ENCODE data around the gene TNFAIP8. TPM values are rescaled to one million over a fixed set of nuclear protein-coding genes. Genes with fewer than 3 reads are reported as not detected.
"Not testable (repeated sequence)": the region's sequence is repeated elsewhere in the genome, so short reads cannot be mapped to it uniquely, and the experiment has no call there.

TNFAIP8 gene
- total and polyA plus RNA-seq, 2 of the 13 experiments (the other 11 are each of a cell fraction or from before 2014, with no cell fraction given), result 6.4 to 11.2 TPM

DNA sequence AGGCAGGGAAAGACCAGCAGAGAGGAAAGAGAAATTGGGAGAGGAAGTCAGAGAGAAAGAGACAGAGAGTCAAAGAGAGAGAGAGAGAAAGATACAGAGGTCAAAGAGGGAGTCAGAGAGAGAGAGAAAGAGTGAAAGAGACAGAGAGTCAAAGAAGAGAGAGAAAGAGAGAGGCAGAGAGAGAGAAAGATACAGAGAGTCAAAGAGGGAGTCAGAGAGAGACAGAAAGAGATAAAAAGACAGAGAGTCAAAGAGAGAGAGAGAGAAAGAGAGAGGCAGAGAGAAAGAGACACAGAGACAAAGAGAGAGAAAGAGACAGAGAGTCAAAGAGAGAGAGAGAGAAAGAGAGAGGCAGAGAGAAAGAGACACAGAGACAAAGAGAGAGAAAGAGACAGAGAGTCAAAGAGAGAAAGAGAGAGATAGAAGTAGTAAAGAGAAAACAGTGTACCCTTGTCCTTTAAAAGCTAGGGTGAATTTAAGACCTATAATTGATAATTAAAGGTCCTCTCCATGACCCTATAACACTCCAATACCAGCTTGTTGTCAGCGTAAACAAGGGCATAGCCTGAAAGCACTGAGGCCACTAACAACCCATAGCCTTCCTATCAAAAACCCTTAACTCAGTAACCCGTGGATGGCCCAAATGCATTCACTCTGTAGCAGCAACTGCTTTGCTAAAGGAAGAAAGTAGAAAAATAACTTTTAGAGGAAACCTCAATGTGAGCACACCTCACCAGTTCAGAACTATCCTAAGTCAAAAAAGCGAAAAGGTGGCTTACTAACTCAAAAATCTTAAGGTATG is 82.2 kb downstream of the TNFAIP8 start:
- H3K79me2 ChIP-seq (ENCODE audit: insufficient read depth, low read length); DNase-seq (ENCODE audit: low spot score); H3K27me3 ChIP-seq (ENCODE audit: control insufficient read depth in 1 of 2, insufficient read depth in 2 of 2, low read length in 2 of 2); H3K36me3 ChIP-seq (replicated peaks in 1 of 2; ENCODE audit: control insufficient read depth in 1 of 2, insufficient read depth in 2 of 2, low read length in 2 of 2); FAIRE-seq; BruUV-seq (replicated peaks); CTCF ChIA-PET (ENCODE audit: low intra/inter-chr PET ratio, low total read pairs); H4K20me1 ChIP-seq (ENCODE audit: insufficient read depth, low read length); in situ Hi-C loops (cut with HindIII; ENCODE audit: extremely low pct_ligation_motif_present, low pct_unique_long_range_greater_than_20kb); H3K27ac ChIP-seq (ENCODE audit: extremely low read length, insufficient read depth, low read length); H3K9me3 ChIP-seq (ENCODE audit: low read length); ATAC-seq: not testable (repeated sequence)
- WGBS (ENCODE audit: low lambda C conversion rate), result 52% methylated on average over 3 of the region's 3 CpGs
- Histone ChIP-seq H3K9ac (ENCODE audit: insufficient read depth, low read depth, low read length) (peak overlapping the region; percentile 7; the same call in 1 of the 2 replicates), H3K4me1 (ENCODE audit: insufficient read depth, low read length) (peaks cover 41% of the 10 kb centered on the region), H3K4me3 (replicated peaks in 1 of 3; ENCODE audit: insufficient read depth in 1 of 3, low read depth in 2 of 3, low read length in 3 of 3) (0 out of 6 replicates have a peak overlapping the region, but pooled peaks of 1 of the 3 experiments have one; percentile 56), H2AFZ (ENCODE audit: low read length) (peak overlapping the region; percentile 81), H3K4me2 (ENCODE audit: low read depth, low read length) (peak overlapping the region; percentile 66)
- TF ChIP-seq, protein P1, sequence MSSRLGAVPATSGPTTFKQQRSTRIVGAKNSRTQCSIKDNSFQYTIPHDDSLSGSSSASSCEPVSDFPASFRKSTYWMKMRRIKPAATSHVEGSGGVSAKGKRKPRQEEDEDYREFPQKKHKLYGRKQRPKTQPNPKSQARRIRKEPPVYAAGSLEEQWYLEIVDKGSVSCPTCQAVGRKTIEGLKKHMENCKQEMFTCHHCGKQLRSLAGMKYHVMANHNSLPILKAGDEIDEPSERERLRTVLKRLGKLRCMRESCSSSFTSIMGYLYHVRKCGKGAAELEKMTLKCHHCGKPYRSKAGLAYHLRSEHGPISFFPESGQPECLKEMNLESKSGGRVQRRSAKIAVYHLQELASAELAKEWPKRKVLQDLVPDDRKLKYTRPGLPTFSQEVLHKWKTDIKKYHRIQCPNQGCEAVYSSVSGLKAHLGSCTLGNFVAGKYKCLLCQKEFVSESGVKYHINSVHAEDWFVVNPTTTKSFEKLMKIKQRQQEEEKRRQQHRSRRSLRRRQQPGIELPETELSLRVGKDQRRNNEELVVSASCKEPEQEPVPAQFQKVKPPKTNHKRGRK (CRISPR knock-in tag; IDR thresholded peaks at IDR 0.05), result 0 out of 2 replicates have a peak, but pooled peaks have one; percentile 38
- POLR2A ChIA-PET, result interaction anchor here (3.4 kb wide), 1 partner anchor 15 kb away, joined by 25 read pairs; the partner anchor contains the start of gene HSD17B4
- intact Hi-C loops (cut with micrococcal nuclease; ENCODE audit: unreplicated experiment), result loop anchor here (2.0 to 5.0 kb wide), 2 partner anchors 15 to 304 kb away; partner anchors contain the start of gene HSD17B4

DNA sequence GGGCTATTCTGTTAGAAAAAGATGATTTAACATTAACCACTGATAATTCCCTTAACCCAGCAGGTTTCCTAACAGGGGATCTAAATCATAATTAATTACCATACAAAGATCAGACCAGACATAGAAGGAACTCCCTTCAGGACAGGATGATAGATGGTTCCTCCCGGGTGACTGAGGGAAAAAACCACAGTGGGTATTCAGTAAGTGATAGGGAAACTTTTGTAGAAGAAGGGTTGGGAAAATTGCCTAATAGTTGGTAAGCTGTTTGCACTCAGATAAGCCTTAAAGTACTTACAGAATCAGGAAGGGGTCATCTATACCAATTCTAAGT is 82.7 kb downstream of the TNFAIP8 start:
- H3K79me2 ChIP-seq (ENCODE audit: insufficient read depth, low read length); H4K20me1 ChIP-seq (ENCODE audit: insufficient read depth, low read length); H3K36me3 ChIP-seq (replicated peaks in 1 of 2; ENCODE audit: control insufficient read depth in 1 of 2, insufficient read depth in 2 of 2, low read length in 2 of 2); CTCF ChIA-PET (ENCODE audit: low intra/inter-chr PET ratio, low total read pairs); DNase-seq (ENCODE audit: low spot score); FAIRE-seq; H3K9me3 ChIP-seq (ENCODE audit: low read length); in situ Hi-C loops (cut with HindIII; ENCODE audit: extremely low pct_ligation_motif_present, low pct_unique_long_range_greater_than_20kb); H3K27me3 ChIP-seq (ENCODE audit: control insufficient read depth in 1 of 2, insufficient read depth in 2 of 2, low read length in 2 of 2); ATAC-seq; BruUV-seq (replicated peaks): not testable (repeated sequence)
- Histone ChIP-seq H3K9ac (ENCODE audit: insufficient read depth, low read depth, low read length) (peak overlapping the region; percentile 7; the same call in 1 of the 2 replicates), H3K4me2 (ENCODE audit: low read depth, low read length) (peak overlapping the region; percentile 66), H3K4me1 (ENCODE audit: insufficient read depth, low read length) (peaks cover 41% of the 10 kb centered on the region), H3K27ac (ENCODE audit: extremely low read length, insufficient read depth, low read length) (peak overlapping the region; percentile 15), H2AFZ (ENCODE audit: low read length) (peak overlapping the region; percentile 81), H3K4me3 (replicated peaks in 1 of 3; ENCODE audit: insufficient read depth in 1 of 3, low read depth in 2 of 3, low read length in 3 of 3) (peak overlapping the region; percentile 50 to 56 (median 55); a peak in 4 of 6 replicates)
- 0% methylated on average over 1 of the region's 1 CpG for WGBS (ENCODE audit: low lambda C conversion rate)
- POLR2A ChIA-PET, result interaction anchor here (3.4 kb wide), 1 partner anchor 14 kb away, joined by 25 read pairs; the partner anchor contains the start of gene HSD17B4
- intact Hi-C loops (cut with micrococcal nuclease; ENCODE audit: unreplicated experiment), result loop anchor here (2.0 to 5.0 kb wide), 2 partner anchors 14 to 304 kb away; partner anchors contain the start of gene HSD17B4

Measured in HepG2 (cell line).